HT-29 (cell line): ENCODE data around the gene SYNDIG1. TPM values are rescaled to one million over a fixed set of nuclear protein-coding genes. Genes with fewer than 3 reads are reported as not detected.

Source experiments
- DNase-seq: peaks from one replicate; pipeline ENCODE4 v3.0.0-alpha.2; 2015; ENCODE audit warnings: low spot score
- total RNA-seq: library from RNA; depleted of rRNA; stranded (reverse); fragments of >200 nt; shearing (Covaris generic); gene quantifications from 2 replicates; pipeline ENCODE4 v1.2.3, GENCODE V29; 2014

The SYNDIG1 gene
- total RNA-seq, 1 experiment from 2014 or later = not detected

DNA sequence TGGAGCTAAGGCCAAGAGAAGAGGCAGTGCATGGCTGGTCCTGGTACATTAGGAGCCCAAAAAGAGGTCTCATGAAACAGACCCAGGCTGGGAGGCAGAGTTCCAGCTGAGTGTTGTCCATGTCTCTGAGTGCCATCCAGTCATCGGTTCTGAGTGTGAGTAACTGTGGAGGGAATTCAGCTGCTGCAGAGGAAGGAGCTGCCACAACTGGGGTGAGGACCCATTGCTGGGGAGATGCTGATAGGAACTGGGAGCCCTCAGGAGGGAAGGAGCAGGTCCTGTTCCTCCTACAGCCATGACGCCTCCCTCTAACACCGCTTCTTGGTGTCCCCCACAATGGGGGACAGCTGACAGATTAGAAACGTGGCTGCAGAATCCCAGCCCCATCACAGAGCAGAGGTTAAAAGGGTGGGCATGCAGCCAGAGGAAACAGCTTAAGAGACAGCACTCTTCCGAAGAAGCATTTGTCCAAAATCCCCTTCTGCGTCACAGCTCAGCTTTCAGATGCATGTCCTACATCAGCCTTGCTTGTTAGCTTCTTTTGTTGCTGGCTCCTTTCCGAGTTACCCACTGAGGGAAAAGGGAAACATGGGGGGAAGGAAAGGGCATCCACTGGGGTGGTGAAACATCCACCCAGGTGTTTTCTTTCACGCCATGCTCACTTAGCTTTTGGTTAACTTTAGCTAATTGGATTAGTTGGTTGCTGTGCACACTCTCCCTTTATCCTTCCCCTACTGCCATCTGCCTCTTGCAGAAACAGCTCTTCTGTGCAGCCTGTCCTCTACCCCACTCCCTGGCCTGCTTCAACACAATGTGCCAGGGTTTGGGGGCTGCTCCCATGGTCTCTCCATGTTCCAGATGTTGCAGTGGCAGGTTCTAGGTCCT, 239.2 kb downstream of the SYNDIG1 start:
- no peak for DNase-seq
